DND-41 (cell line): Measurements from ENCODE around the gene PCED1A.
A peak's percentile ranks its signal among the peaks of the same experiment; 100 is the strongest.

Source experiments
- ATAC-seq: fragments of 200-7000 bp; cut with Tn5 transposase; 3 replicates; pipeline ENCODE4 v1.9.1; 2021; ENCODE audit warnings: low read depth; ENCODE audit not compliant: insufficient read depth
- DNase-seq: peaks from one replicate; pipeline ENCODE4 v3.0.0-alpha.2; 2020
- H2AFZ ChIP-seq: 2 replicates; pipeline ENCODE4 v1.6.0; 2012; ENCODE audit warnings: low read depth, low read length
- H3K27ac ChIP-seq: 2 replicates; pipeline ENCODE4 v1.5.1; 2012; ENCODE audit warnings: low read length, inconsistent platforms
- H3K27me3 ChIP-seq: fragments of 200-600 bp; sonication (generic); 2 replicates; pipeline ENCODE4 v1.6.0; 2012; ENCODE audit warnings: low read length, mild to moderate bottlenecking, inconsistent platforms; ENCODE audit not compliant: insufficient read depth, poor library complexity
- H3K36me3 ChIP-seq: 2 replicates; pipeline ENCODE4 v1.5.1; 2012; ENCODE audit warnings: low read length, inconsistent platforms; ENCODE audit not compliant: insufficient read depth
- H3K4me1 ChIP-seq: 2 replicates; pipeline ENCODE4 v1.5.1; 2012; ENCODE audit warnings: mild to moderate bottlenecking, low read length; ENCODE audit not compliant: insufficient read depth
- H3K4me2 ChIP-seq: 2 replicates; pipeline ENCODE4 v1.6.0; 2012; ENCODE audit warnings: mild to moderate bottlenecking, moderate library complexity, low read length, inconsistent platforms; ENCODE audit not compliant: insufficient read depth
- H3K4me3 ChIP-seq, 2 experiments: fragments of 200-600 bp in 1 of 2; shearing (Covaris generic) in 1 of 2; 2 replicates each; pipeline ENCODE4 v1.5.1; 2012 to 2016; ENCODE audit warnings: inconsistent platforms in 2 of 2, low read length in 2 of 2, mild to moderate bottlenecking in 2 of 2, low read depth in 1 of 2, moderate library complexity in 1 of 2
- H3K79me2 ChIP-seq: 2 replicates; pipeline ENCODE4 v1.6.0; 2012; ENCODE audit warnings: low read length, inconsistent platforms; ENCODE audit not compliant: insufficient read depth
- H3K9ac ChIP-seq: 2 replicates; pipeline ENCODE4 v1.6.0; 2012; ENCODE audit warnings: low read depth, mild to moderate bottlenecking, inconsistent platforms, low read length, moderate library complexity
- H3K9me3 ChIP-seq: 2 replicates; pipeline ENCODE4 v1.5.1; 2012; ENCODE audit warnings: low read length, moderate library complexity, mild to moderate bottlenecking, inconsistent platforms; ENCODE audit not compliant: insufficient read depth, severe bottlenecking
- H4K20me1 ChIP-seq: 2 replicates; pipeline ENCODE4 v1.6.0; 2012; ENCODE audit warnings: low read length; ENCODE audit not compliant: insufficient read depth
- EZH2 ChIP-seq: IDR thresholded peaks from 3 replicates; pipeline ENCODE4 v1.6.1; 2012; ENCODE audit warnings: borderline replicate concordance, low read depth, mild to moderate bottlenecking, moderate library complexity, low read length, inconsistent platforms; ENCODE audit not compliant: severe bottlenecking
- TF ChIP-seq, protein P1 (sequence below): IDR thresholded peaks from 2 replicates; pipeline ENCODE4 v1.5.1; 2012; ENCODE audit warnings: borderline replicate concordance, low read length, moderate library complexity, mild to moderate bottlenecking; ENCODE audit not compliant: poor library complexity, severe bottlenecking; ENCODE audit errors: extremely low read depth

Gene PCED1A

DNA sequence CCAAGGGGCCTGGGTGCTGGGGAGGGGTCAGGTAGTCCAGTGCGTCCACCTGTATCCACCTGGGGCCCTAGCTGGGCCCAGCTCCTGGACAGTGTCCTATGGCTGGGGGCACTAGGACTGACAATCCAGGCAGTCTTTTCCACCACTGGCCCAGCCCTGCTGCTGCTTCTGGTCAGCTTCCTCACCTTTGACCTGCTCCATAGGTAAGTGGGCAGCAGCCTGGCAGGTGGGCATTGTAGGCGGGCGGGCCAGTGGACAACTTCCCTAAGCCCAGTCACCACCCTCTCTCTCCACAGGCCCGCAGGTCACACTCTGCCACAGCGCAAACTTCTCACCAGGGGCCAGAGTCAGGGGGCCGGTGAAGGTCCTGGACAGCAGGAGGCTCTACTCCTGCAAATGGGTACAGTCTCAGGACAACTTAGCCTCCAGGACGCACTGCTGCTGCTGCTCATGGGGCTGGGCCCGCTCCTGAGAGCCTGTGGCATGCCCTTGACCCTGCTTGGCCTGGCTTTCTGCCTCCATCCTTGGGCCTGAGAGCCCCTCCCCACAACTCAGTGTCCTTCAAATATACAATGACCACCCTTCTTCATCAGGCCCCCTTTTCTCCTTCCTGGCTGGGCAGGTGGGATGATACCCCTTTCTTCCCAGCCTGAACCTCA is 25.1 kb downstream of the PCED1A start:
- ATAC-seq (no peak), DNase-seq (no peak)
- Histone ChIP-seq H3K9me3 (peaks cover 4% of the 10 kb centered on the region), H3K4me1 (no peaks in the 10 kb centered on the region), H3K9ac (no peak overlapping the region), H2AFZ (no peak overlapping the region), H3K27me3 (peaks cover 32% of the 10 kb centered on the region), H3K36me3 (no peaks in the 10 kb centered on the region), H4K20me1 (peaks cover 56% of the 10 kb centered on the region), H3K79me2 (no peaks in the 10 kb centered on the region), H3K27ac (no peak overlapping the region), H3K4me2 (no peak overlapping the region), H3K4me3 (no peak overlapping the region)
- TF ChIP-seq, protein P1, sequence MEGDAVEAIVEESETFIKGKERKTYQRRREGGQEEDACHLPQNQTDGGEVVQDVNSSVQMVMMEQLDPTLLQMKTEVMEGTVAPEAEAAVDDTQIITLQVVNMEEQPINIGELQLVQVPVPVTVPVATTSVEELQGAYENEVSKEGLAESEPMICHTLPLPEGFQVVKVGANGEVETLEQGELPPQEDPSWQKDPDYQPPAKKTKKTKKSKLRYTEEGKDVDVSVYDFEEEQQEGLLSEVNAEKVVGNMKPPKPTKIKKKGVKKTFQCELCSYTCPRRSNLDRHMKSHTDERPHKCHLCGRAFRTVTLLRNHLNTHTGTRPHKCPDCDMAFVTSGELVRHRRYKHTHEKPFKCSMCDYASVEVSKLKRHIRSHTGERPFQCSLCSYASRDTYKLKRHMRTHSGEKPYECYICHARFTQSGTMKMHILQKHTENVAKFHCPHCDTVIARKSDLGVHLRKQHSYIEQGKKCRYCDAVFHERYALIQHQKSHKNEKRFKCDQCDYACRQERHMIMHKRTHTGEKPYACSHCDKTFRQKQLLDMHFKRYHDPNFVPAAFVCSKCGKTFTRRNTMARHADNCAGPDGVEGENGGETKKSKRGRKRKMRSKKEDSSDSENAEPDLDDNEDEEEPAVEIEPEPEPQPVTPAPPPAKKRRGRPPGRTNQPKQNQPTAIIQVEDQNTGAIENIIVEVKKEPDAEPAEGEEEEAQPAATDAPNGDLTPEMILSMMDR: no peak
- TF ChIP-seq EZH2: no peak

DNA sequence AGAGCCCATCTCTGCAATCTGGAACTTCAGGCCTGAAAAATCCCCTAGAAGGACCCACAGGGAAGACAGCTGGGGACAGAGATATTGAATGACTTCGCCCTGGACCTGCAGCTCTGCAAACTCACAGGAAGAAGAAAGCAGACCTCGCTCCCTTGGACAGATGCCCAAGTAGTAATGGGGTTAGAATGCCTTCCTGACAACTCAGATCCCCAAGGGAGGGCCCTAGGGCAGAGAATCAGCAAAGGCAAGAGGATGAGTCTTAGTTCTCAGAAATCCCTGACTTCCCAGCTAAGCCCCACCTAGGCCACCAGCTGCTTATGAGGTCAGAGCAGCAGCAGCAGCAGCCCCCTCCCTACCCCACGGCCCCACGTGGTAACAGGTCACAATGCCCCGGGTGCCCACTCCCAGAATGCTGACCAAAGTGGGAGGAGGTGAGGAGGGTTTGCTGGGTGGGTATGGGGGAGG is 25.8 kb downstream of the PCED1A start, which contains the start of gene C20orf141:
C20orf141 (plus strand) TSS at position 401 of the 465 bp plus-strand sequence. CDS start 198 bp downstream, outside the sequence.
- H4K20me1 ChIP-seq: peaks cover 49% of the 10 kb centered on the region
- DNase-seq: no peak
- peaks cover 25% of the 10 kb centered on the region for H3K27me3 ChIP-seq
- no peak within 1 kb of the TSS for H3K4me3 ChIP-seq
- H3K4me2 ChIP-seq: no peak within 1 kb of the TSS
- H3K27ac ChIP-seq: no peak within 1 kb of the TSS
- H3K9me3 ChIP-seq: peaks cover 4% of the 10 kb centered on the region
- H3K79me2 ChIP-seq: no peaks in the 10 kb centered on the region
- peak; percentile 40 for ATAC-seq
- no peak within 1 kb of the TSS for H2AFZ ChIP-seq
- TF ChIP-seq, protein P1: no peak
- TF ChIP-seq EZH2: no peak
- no peak within 1 kb of the TSS for H3K9ac ChIP-seq
- H3K4me1 ChIP-seq: no peaks in the 10 kb centered on the region
- H3K36me3 ChIP-seq: no peaks in the 10 kb centered on the region

DNA sequence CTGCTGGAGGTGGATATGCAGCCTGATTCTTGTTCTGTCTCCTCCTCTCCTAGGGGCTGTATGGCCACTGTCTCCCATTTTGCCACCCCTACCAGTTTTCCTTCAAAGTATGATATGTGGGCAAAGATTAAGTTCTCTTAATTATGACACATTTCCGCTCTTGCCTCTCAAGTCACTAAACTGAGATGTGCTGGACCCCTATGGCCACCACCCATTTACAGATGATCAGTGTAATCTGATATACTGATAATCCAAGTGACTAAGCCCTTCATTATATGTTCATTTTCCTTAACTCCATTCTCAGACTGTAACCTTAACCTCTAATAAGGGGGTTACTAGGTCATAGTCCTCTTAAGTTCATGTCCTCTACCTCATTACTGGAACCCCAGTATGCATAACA is 26.4 kb downstream of the PCED1A start:
- no peak for DNase-seq
- no peaks in the 10 kb centered on the region for H3K36me3 ChIP-seq
- H4K20me1 ChIP-seq: peaks cover 46% of the 10 kb centered on the region
- H3K27me3 ChIP-seq: peaks cover 22% of the 10 kb centered on the region
- no peak overlapping the region for H3K9ac ChIP-seq
- no peak overlapping the region for H3K4me3 ChIP-seq
- H3K4me2 ChIP-seq: no peak overlapping the region
- ATAC-seq: no peak
- H3K9me3 ChIP-seq: peaks cover 4% of the 10 kb centered on the region
- H2AFZ ChIP-seq: no peak overlapping the region
- H3K79me2 ChIP-seq: no peaks in the 10 kb centered on the region
- no peaks in the 10 kb centered on the region for H3K4me1 ChIP-seq
- TF ChIP-seq, protein P1: no peak
- TF ChIP-seq EZH2: no peak
- H3K27ac ChIP-seq: no peak overlapping the region
